NCI-H82 (cell line): ENCODE measurements around the gene BTG2.

ENCODE experiments used
- DNase-seq: peaks from one replicate; lab custom pipeline; 2025; lab: John Stamatoyannopoulos, UW

The BTG2 gene

DNA sequence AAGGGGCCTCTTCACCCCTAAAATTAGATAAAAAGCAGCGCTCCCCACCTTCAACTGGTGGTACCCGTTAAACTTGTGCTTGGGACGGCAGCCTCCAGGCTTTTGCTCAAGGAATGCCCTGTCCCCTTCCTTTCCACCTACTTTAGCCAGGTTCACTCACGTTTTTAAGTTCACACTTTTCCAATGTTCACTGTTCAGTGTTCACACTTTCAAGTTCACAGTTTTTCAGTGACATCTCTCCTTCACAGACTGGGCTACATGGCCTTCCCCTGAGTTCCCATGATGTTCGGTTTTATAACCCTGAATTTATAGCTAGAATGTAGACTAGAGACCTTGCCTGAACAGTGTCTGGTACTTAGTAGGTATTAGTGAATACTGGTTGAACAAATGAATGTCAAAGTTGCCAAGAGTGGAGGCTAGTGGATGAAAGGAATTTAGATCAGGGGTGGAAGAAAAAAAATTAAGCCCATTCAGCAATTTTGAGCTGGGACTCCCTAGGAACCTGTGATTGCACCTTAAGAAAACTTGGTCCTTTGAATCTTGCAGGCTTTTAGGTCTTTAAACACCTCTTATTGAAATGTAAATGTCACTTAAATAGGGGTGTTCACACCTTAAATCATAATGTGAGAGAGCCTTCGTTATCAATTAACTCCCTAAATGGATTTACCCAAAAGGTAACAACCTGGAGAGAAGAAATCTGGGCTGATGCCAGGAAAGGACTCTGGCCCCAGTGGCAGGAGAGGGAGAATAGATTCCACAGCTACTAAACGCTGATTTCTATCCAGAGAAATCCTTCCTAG is 12.3 kb downstream of the BTG2 start:
- DNase-seq, result no peak

GRCh38 chr1:203318229-203318517 is 12.9 kb downstream of the BTG2 start:
- DNase-seq, result no peak

GRCh38 chr1:203320591-203321272 is 15.4 kb downstream of the BTG2 start:
- peak; percentile 96 for DNase-seq

GRCh38 chr1:203321273-203322052 is 16.1 kb downstream of the BTG2 start:
- DNase-seq, result no peak

DNA sequence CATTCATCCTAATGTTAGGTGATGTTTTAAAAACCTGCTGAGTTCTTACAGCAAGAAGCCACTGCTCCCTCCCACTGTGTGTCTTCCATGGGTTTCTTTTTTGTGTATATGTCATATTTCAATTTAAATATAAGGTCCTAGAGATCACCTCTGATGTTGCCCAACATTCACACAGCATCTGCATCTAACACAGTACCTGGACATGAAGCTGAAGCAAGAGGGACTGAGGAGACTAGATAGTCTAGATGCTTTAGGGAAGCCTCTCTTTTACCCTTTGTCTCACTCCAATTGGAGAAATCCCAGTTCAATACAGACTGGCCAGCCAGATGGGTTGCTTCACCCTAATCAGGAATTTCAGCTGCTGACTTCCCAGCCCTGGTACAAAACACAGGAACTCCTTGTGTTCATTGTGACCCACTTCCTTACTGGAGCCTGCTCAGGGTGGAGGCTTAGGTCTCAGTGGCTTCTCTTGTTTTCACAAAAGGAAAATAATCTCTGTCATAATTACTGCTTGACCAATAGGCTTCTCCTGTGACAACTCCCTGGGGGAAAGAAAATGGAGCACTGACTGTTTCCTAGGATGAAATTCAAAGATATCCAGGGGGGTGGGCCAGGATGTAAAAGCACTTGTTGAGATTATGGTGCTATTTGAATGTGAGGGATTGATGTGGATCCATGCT is 17.3 kb downstream of the BTG2 start:
- DNase-seq, result peak; percentile 51

DNA sequence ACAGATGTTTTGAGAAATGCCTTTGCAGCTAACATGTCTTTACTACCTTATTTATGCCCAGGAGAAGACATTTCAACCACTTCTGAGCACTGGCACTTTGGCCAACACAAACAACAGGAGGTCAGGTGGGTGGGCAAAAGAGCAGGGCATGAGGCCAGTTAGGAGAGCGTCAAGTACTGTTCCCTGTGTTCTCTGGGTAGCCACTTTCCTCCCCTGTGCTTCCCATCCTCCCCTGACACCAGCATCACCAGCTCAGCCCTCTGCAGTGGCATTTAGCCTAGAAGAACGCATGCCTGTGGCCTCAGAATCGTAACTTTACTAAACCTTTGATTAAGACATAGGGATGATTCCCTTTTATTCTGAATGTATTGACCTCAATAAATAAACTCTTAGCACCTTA is 18.3 kb downstream of the BTG2 start:
- no peak for DNase-seq

- no peak for DNase-seq
These were observed 19.0 kb downstream of the BTG2 start for GRCh38 chr1:203324105-203325025.

GRCh38 chr1:203325026-203325417 is 19.7 kb downstream of the BTG2 start:
- peak; percentile 86 for DNase-seq

- peak; percentile 100 for DNase-seq
These were observed 20.2 kb downstream of the BTG2 start for GRCh38 chr1:203325418-203326091.

- DNase-seq, result peak; percentile 99
These were observed 21.7 kb downstream of the BTG2 start for GRCh38 chr1:203326830-203327683.

GRCh38 chr1:203327684-203328457 is 22.6 kb downstream of the BTG2 start:
- DNase-seq, result peak; percentile 99

DNA sequence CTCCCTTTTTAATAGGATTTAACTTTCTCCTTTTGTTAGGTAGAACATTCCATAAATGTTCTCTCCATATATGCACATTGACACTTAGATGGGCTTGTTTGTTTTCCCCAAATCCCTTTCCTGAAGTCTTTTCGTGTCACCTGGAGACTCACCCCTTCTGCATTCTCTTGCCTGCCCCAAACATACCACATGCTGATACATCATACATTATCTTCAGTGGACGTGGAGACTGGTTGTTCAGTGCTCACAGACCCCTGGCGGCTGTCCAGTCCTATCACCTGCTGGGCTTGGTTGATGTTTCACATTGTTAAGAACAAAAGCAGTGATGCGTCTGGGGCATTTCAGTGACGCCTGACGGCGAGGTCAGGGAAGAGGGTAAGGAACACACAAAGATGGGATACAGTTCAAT is 23.4 kb downstream of the BTG2 start:
- peak; percentile 47 for DNase-seq

- no peak for DNase-seq
These were observed 25.9 kb downstream of the BTG2 start for GRCh38 chr1:203331224-203331623.

- no peak for DNase-seq
These were observed 30.2 kb downstream of the BTG2 start for GRCh38 chr1:203335503-203335902.

DNA sequence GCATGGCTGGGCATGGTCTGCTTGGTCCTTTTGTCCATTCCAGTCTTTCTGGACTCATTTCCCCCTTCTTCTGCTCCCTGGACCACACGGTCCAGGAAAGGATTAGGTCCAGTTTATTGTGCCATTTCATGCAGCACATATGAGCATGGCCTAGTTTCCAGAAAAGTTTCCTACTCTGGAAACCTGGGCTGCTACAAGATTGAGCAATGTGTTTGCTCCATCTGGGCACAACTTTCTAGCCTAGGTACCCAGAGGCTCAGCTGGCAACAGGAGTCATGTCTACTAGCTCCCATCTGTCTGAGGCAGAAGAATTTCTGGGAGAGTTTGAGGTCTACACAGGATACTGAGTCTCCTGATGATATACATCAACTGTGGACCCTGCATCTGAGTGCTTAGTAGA is 30.8 kb downstream of the BTG2 start:
- no peak for DNase-seq

DNA sequence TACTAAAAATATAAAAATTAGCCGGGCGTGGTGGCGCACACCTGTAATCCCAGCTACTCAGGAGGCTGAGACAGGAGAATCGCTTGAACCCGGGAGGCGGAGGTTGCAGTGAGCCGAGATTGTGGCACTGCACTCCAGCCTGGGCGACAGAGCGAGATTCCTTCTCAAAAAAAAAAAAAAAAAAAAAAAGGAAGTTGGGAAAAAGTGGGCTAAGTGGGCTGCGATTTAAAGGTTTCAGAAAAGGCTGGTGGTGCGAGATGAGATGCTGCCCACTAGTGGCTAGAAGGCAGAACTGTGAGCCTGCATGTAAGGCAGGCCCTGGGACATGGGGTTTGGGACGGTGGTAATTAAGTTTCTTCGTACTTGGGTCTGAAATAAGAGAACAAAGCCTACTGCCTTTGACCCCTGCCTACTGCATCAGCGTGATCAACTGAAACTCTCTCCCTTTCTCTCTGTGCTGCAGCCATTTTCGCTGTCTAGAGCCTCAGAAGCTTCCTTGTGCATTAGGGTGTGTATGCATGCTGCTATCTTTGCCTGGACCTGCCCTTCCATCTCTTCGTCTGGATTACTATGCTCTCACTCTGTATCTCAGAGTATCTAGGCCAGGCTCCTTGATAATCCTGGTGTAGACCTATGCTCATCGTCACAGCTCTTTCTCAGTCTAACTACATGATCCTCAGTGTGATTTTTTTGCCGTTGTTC is 33.2 kb downstream of the BTG2 start:
- DNase-seq, result peak; percentile 85

DNA sequence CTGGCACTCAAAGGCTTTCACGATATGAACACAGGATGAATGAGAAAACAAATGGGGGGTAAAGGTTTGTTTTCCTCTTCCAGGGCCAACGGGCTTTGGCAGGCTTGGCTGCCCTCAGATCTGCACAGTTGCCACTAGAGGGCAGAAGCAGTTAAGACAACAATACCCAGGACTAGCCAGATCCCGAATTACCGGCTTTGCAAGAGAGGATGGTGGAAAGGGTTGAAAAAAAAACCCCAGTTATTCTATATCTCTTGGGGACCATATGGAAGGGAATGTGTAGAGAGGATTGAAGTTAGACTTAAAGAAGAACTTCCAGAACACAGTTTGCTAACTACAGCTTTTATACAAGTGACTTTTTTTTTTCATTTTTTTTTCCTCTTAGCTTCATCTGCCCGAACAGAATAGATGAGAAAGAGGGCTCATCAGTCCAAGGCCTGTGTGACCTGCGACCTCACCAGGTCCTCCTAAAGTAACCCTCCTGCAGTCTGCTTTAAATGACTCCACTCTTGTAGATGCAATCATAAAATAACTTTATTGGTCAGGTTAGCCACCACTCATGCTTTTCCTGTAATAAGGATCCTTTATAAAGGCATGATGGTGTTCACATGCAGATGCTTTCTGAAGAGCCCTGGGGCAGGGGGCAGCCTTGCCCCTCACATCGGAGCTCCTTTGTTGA is 34.9 kb downstream of the BTG2 start:
- peak; percentile 97 for DNase-seq
